GM18526 (cell line): ENCODE results near the gene NAALADL2.

Experiments used
- POLR2A ChIP-seq: IDR thresholded peaks from 3 replicates; pipeline ENCODE4 v1.6.1; 2011; ENCODE audit not compliant: insufficient read length; ENCODE audit errors: extremely low read depth

NAALADL2 gene

DNA sequence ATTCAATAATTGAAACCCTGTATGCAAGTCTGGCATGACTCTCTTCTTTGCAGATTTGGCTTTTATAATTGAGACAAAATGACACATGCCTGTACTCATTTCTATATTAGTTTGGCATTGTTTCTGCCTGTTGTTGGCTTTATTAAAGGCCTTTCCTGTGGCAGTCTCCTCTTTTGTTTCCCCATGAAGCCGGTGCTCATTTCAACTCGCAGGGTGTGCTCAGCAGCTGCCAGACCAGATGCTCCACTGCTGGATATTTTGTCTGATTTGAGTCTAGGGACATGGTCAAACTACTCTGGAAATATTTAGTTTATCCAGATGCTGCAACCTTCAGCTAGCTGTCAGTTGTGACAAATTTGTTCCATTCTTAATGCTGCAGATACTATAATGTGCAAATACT is 445.3 kb downstream of the NAALADL2 start:
- TF ChIP-seq POLR2A = no peak

DNA sequence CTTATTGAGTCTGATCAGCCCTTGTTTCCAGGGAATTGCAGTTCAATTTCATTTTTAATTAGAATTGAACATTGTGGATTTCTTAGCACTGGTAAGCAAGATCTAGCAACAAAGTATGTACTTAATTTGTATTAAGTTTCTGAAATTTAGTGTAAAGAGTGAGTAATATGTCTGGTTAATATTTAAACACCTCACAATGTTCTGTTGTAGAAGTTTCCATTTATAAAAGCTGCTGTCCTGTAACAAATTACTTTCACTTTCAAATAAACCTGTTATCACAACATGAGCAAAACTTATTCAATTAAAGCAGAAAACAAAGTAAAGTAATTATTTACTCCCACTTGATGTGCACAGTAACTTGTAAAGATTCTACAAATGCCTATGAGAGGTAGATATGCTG is 448.5 kb downstream of the NAALADL2 start:
- no peak for TF ChIP-seq POLR2A

DNA sequence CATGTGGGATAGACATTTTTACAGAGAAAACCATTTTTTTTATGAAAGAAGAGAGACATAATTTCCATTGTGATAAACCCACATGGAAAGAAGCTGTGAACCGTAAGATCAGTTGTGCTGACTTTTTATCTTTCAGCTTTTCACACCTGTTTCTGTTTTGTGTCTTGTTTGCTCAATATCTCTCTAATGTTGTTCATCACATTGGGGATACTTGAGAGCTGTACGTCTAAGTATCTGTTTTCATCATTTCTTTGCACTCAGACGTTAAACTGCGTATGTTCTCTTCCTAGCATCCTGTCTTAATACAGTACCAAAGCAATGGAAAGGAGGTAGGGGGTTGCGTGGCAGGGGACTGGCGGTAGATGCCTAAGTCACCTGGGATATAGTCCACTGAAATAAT is 449.0 kb downstream of the NAALADL2 start:
- no peak for TF ChIP-seq POLR2A

DNA sequence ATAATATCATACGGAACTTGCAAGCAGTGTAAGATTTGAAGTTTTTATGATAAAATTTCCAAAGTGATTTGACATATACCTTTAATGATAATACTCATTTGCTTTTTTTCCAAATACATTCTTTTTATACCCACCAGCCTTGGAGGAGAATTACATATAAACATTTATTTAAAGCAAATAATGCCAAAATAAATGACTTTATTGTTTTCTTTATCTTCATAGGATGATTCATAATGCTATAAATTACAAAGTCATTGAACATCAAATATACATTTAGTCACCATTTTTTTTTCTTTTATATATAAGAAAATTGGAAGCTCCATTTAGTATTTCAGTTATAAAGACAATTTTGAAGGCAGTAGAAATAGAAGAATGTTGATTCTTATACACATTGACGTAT is 450.9 kb downstream of the NAALADL2 start:
- no peak for TF ChIP-seq POLR2A

DNA sequence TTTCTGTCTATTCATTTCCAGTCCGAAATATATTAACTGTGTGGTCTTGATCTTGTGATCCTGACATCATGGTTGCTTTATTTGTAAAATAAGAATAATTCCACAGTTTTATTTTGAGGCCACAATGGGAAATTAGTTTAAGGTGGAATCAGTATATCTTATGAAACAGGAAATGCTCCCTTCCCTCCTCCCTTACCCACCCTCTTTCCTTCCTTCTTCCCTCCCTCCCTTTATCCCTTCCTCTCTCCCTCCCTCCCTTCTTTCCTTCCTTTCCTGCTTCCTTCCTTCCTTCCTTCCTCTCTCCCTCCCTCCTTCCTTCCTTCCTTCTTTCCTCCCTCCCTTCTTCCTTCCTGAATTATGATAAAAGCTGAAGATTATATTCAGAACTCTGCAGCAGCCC is 452.3 kb downstream of the NAALADL2 start:
- no peak for TF ChIP-seq POLR2A

DNA sequence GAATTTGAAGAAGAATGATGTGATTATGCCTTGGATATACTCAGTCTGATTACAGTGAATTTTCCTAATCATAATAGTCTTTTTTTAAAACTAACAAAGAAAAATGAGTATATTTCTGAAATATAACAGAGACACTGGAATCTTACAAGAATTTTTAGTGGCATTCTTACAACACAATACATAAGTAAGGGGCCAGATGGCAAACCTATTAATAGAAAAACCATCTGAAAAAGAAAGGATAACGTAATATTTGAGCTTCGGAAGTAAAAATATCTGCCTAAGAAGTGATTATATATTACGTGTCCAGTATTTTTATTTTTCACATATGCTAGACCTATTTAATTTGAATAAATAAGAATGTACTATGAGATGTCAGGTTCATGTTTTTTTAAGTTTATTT is 452.8 kb downstream of the NAALADL2 start:
- TF ChIP-seq POLR2A = no peak

DNA sequence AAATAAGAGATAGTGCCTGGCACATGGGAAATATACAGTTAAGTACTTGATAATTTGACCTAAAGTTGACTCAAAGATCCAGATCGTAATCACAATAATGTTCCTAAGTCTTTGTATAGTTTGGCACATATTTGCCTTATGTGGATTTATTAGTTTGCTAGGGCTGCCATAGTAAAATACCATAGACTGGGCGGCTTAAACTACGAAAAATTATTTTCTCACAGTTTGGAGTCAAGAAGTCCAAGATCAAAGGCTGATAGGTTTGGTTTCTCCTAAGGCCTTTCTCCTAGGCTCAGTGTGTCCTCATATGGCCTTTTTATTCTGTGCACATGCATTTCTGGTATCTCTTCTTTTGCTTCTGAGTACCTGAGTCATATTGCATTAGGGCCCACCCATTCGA is 453.7 kb downstream of the NAALADL2 start:
- TF ChIP-seq POLR2A = no peak

DNA sequence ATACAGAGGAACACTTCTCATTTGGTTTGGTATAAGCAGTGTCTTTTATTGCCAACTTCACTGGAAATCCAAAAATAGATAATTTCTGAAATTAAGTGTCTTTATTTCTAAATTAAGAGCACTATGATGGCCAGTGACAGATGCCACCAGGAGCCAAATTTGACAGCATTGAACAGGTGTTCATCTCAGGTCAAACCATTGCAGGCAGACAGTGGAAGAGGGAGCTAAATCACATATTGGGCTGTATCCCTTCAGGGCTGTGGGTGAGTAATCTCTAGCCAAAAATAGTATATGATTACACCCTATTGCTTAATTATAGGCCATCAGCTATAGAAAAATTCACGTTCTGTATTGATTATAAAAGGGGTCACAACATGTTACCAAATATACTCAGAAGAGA is 457.7 kb downstream of the NAALADL2 start:
- no peak for TF ChIP-seq POLR2A

DNA sequence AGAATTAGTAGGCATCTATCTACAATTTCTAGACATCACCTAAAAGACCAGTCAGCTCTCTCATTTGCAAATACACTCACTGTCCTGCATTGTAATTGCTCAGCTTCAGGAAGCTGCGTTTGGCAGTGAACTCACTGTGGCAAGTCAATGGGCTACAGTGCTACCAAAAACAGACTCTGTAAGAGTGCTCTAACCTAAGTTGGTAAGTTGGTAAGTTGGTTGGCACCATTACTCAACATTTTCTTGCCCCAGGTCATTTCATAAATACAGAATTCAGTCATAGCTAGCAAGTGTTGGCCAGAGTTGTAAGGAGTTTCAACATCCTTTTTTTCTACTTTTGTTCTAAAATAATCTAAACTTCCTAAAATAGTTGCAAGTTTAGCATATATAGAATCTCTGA is 466.3 kb downstream of the NAALADL2 start:
- TF ChIP-seq POLR2A = no peak

DNA sequence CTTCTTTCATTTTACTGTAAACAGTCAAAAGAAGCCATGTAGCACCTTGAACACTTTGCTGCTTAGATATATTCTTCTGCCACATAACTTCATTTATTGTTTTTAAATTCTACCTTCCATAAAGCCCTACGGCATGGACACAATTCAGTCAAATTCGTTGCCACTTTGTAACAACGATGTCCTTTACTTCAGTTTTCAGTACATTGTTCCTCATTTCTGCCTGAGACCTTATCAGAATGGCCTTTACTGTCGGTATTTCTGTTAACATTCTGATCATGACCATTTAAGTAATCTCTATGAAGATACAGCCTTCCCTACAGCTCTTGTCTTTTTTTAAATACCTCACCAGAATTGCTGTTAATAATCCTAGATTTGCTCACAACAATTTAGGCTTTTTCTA is 466.9 kb downstream of the NAALADL2 start:
- TF ChIP-seq POLR2A = no peak

DNA sequence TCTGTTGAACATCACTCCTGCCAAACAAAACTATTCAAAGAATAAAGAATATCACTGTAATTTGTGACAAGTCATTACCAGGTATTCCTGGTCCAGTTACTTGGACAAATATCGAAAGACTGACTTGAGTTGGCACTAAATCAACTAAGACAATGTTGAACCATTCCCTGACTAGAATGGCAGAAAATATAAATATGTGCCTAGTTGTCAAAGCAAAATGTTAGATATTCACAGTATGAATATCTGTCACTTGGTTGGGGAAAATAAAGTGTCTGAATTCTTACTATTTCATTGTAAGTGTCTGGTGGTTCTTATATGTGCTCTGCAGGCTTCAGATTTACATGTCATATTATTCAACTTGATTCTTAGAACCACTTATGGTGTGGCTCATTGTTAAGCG is 470.2 kb downstream of the NAALADL2 start:
- no peak for TF ChIP-seq POLR2A

DNA sequence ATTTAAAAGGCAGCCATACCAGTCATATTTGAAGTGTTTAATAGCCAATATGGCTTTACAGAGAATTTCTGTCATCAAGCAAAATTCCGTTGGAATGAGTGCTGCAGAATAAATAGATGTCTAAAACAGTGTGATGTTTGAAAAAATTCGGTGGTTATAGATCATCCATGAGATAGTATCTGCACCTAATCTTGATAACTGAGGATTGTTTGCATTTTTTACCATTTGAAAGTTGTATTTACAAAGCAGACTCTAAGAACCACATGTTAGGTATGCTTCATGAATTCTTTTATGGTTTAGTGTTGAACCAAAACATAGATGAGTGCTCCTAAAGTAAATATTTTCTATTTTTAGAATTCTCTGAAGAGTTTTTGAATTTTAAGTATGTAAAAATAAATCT is 476.1 kb downstream of the NAALADL2 start:
- TF ChIP-seq POLR2A = no peak

DNA sequence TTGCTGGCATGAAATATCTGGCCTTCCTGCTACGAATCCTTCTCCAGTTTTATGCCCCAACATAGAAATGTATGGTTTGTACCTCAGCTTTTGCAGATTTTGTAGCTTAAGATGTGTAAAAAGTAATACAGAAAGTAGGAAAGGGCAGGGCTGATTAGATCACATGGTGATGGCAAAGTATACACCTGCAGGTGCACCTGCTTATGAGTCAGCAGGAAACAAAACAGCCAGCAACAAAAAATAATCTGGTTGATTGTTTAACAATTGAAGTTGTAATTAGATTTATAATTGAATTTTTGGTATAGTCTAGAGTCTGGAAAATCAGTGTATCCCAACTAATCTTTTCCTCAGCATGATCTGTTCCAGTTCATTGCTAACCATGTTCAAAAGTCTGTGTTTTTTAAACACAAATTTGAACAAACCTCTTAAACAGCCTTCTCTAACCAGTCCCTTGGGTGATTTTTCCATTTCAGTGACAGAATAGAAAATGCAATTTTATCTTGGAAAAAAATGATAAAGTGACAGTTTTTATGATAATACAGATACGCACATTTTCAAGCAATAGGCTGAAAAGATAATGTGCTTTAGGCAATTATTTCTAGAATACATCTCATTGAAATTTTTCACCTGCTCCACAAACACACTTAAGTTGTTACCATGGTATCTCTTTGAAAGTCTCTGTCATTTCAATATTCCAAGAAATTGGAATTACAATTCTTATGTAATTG is 477.4 kb downstream of the NAALADL2 start:
- TF ChIP-seq POLR2A = no peak

DNA sequence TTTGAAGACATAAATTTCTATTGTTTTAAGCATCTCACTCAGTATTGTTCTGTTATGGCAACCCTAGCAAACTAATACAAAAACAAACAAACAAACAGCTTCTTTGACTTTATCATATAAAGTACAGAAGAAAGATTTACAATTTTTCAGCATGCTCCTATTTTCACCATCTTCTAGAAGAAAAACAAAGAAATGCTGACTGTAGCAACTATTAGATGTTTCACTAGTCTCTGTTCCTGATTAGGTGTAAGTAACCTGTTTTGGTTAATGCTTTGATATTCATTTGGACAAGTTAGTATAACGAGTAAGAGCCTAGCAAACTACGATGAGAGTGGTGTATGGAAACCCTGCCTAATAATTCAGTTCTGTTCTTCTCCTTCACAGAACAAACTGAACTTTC is 478.5 kb downstream of the NAALADL2 start:
- no peak for TF ChIP-seq POLR2A

DNA sequence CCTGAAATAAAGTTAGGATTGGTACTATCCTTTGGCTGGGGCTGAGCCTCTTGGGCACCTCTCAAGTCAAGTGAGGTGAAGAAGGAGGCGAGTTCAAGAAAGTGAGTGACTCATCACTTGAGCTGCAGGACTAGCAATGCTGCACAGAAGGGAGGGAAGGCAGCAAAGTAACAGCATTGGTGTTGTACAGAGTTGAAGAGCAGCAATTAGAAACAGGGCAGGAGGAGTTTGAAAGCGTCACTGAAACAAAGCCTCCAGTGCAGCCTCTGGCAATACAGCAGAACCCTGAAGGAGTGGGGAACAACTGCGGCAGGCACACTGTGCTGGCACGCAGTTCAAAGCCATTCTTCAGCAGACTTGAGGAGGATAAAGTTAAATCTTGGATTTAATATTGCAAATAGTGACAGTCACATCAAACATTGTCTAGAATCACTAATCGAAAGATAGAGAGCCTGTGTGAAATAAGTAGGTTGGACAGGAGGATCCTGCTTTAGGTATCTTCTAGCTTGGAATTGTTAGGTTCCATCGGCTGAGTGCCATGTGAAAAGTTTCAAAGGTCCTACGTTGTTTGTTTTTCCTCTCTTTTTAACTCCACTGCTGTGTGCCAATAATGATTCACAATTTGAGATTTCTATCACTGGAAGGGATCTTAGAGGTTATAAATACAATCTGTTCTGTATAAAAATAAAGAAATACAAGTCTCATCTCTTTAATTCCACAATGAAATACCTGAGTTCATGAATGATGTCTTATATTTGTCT is 479.8 kb downstream of the NAALADL2 start:
- no peak for TF ChIP-seq POLR2A

DNA sequence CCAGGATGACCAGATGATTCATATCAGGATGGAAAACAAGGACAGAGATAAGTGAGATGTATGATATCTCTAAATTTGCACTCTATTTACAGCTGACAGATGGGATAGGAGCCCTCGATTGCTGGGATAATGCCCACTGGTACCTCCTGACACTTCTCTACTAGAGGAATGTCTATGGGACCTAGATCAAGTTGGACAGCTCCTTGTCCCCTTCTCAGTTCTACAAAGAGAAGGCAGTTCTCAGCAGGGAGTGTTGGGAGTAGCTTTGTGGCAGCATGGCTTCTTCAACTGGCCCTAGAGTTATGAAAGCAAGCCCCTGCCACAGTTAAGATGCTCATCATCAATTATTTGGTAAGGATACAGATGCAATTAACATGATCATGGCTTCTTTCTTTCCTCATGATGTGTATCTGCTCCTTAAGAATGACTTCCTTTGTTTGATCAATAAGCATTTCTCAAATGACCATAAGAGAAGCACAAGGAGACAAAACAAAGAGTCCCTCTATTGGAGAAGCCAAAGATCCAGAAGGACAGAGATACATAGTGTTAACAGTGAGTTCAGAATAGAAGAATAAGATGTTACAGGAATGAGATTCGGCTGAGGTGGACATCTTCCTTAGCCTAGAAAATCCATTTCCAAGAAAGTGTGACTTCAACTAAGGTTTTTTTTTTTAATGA is 481.3 kb downstream of the NAALADL2 start:
- no peak for TF ChIP-seq POLR2A
